Smooth muscle cell (in vitro differentiated cells): ENCODE results near the gene ZNF674. TPM values are rescaled to one million over a fixed set of nuclear protein-coding genes. Genes with fewer than 3 reads are reported as not detected.

Source experiments
- DNase-seq: peaks from one replicate; lab custom pipeline; 2025; ENCODE audit not compliant: unreplicated experiment; lab: John Stamatoyannopoulos, UW
- H2AFZ ChIP-seq: fragments of 200-600 bp; sonication (generic); 2 replicates; pipeline ENCODE4 v1.6.0; 2016; ENCODE audit warnings: antibody characterized with exemption, low read depth, mild to moderate bottlenecking
- H3F3A ChIP-seq: fragments of 200-600 bp; sonication (generic); 2 replicates; pipeline ENCODE4 v1.6.0; 2017; ENCODE audit warnings: antibody characterized with exemption, low read depth
- H3K27ac ChIP-seq: fragments of 200-600 bp; sonication (generic); 2 replicates; pipeline ENCODE4 v1.5.1; 2016; ENCODE audit warnings: low read depth, mild to moderate bottlenecking
- H3K27me3 ChIP-seq: fragments of 200-600 bp; sonication (generic); 2 replicates; pipeline ENCODE4 v1.6.1; 2016; ENCODE audit warnings: low read depth, mild to moderate bottlenecking
- H3K36me3 ChIP-seq: fragments of 200-600 bp; sonication (generic); 2 replicates; pipeline ENCODE4 v1.5.1; 2016; ENCODE audit warnings: low read depth
- H3K4me1 ChIP-seq: fragments of 200-600 bp; sonication (generic); 2 replicates; pipeline ENCODE4 v1.5.1; 2016; ENCODE audit warnings: low read depth
- H3K4me2 ChIP-seq: fragments of 200-600 bp; sonication (generic); 2 replicates; pipeline ENCODE4 v1.6.0; 2016; ENCODE audit warnings: mild to moderate bottlenecking
- H3K4me3 ChIP-seq: fragments of 200-600 bp; sonication (generic); 2 replicates; pipeline ENCODE4 v1.5.1; 2016; ENCODE audit warnings: mild to moderate bottlenecking
- H3K79me2 ChIP-seq: fragments of 200-600 bp; sonication (generic); 2 replicates; pipeline ENCODE4 v1.6.0; 2016; ENCODE audit warnings: low read depth, mild to moderate bottlenecking
- H3K9ac ChIP-seq: fragments of 200-600 bp; sonication (generic); 2 replicates; pipeline ENCODE4 v1.6.0; 2016; ENCODE audit warnings: low read depth
- H3K9me3 ChIP-seq: fragments of 200-600 bp; sonication (generic); replicated peaks from 2 replicates; pipeline ENCODE4 v1.5.1; 2016; ENCODE audit warnings: low read depth
- H4K20me1 ChIP-seq: fragments of 200-600 bp; sonication (generic); 2 replicates; pipeline ENCODE4 v1.6.0; 2016; ENCODE audit warnings: low read depth
- CTCF ChIP-seq: fragments of 200-600 bp; sonication (generic); IDR thresholded peaks from 2 replicates; pipeline ENCODE4 v1.5.1; 2017; ENCODE audit warnings: borderline replicate concordance, mild to moderate bottlenecking, antibody characterized with exemption; ENCODE audit not compliant: insufficient read depth, poor library complexity, severe bottlenecking
- WGBS: methylation state at CpG from one replicate; pipeline ENCODE4 v1.1.7; 2016; ENCODE audit warnings: low lambda C conversion rate; 5-methylcytosine and 5-hydroxymethylcytosine counted together
- polyA plus RNA-seq: library from polyadenylated mRNA; unstranded; fragments of >200 nt; fragmentation: Nextera tagmentation; extraction: Ambion mirVana; gene quantifications from 2 replicates; pipeline ENCODE4 v1.2.1, GENCODE V29; 2016
- total RNA-seq: library from RNA; depleted of rRNA; stranded (reverse); fragments of >200 nt; gene quantifications from 2 replicates; pipeline ENCODE4 v1.2.3, GENCODE V29; 2014

ZNF674 gene
- total and polyA plus RNA-seq, 2 experiments from 2014 or later: 1.7 to 4.0 TPM

DNA sequence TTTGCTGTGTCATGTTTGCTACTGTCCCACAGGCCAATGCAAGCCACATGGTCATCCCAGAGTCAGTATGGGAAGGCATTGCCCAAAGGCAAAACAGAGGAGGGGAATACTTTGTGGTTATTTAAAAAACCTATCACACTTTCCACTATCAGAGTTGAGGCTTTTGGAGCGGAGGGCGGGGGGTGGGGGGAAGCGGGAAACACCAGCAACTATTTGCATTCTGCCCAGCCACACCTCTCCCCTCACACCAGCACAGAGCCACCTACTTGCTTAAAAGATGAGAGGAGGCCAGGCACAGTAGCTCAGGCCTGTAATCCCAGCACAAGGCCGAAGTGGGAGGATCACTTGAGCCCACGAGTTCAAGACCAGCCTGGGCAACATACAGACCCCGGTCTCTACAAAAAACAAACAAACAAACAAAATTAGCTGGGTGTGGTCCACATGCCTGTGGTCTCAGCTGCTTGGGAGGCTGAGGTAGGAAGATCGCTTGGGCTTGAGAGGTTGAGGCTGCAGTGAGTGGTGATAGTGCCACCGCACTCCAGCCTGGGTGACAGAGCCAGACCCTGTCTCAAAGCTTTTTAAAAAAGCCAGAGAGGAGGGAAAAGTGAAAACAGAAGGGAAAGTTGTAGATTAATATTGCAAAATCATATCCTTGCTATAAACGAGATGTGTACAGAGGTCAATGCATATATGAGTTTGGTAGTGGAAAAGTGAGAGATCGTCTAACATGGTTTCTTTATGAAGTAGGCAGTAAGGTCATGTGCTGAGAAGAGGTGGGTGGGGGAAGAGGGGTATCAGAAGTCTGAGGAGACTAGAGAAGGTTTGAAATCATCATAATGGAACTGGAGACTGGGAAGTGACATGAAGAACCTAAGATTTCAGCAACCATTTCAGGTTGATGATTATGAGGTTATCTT is 26.5 kb upstream of the ZNF674 start:
- H3K27me3 ChIP-seq: no peaks in the 10 kb centered on the region
- H4K20me1 ChIP-seq: peaks cover 6% of the 10 kb centered on the region
- no peak overlapping the region for H3K27ac ChIP-seq
- no peak overlapping the region for H3K4me3 ChIP-seq
- no peaks in the 10 kb centered on the region for H3K36me3 ChIP-seq
- no peak overlapping the region for H3K4me2 ChIP-seq
- no peaks in the 10 kb centered on the region for H3K4me1 ChIP-seq
- H2AFZ ChIP-seq: no peak overlapping the region
- H3K79me2 ChIP-seq: no peaks in the 10 kb centered on the region
- no peak overlapping the region for H3K9ac ChIP-seq
- no peak for DNase-seq
- TF ChIP-seq CTCF: no peak
- WGBS: 72% methylated on average over 10 of the region's 10 CpGs
- no peaks in the 10 kb centered on the region for H3K9me3 ChIP-seq
- no peaks in the 10 kb centered on the region for H3F3A ChIP-seq

DNA sequence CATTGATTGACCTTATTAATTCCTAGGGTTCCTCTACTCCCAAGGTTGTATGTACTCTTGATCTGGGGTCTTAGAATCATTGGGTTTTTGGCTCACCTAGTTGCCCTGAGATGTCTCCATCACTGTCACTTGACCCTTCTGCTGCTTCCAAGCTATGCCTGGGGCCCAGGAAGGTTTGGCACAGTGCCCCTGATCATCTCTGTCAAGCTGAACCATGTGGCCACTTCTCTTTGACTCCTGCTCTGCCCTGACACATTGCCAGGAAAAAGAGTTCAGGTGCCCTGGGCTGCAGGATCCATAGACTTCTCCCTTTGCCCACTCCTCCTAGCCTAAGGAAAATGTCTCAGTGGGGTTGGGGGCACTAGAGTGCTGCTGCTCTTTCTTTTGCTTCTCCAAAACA is 24.4 kb upstream of the ZNF674 start:
- no peaks in the 10 kb centered on the region for H3K36me3 ChIP-seq
- H3K9ac ChIP-seq: no peak overlapping the region
- H3F3A ChIP-seq: no peaks in the 10 kb centered on the region
- H3K4me1 ChIP-seq: no peaks in the 10 kb centered on the region
- DNase-seq: no peak
- no peak overlapping the region for H3K4me2 ChIP-seq
- no peak for TF ChIP-seq CTCF
- no peaks in the 10 kb centered on the region for H3K27me3 ChIP-seq
- H4K20me1 ChIP-seq: no peaks in the 10 kb centered on the region
- H3K4me3 ChIP-seq: no peak overlapping the region
- H2AFZ ChIP-seq: no peak overlapping the region
- H3K9me3 ChIP-seq: no peaks in the 10 kb centered on the region
- no peak overlapping the region for H3K27ac ChIP-seq
- H3K79me2 ChIP-seq: no peaks in the 10 kb centered on the region

DNA sequence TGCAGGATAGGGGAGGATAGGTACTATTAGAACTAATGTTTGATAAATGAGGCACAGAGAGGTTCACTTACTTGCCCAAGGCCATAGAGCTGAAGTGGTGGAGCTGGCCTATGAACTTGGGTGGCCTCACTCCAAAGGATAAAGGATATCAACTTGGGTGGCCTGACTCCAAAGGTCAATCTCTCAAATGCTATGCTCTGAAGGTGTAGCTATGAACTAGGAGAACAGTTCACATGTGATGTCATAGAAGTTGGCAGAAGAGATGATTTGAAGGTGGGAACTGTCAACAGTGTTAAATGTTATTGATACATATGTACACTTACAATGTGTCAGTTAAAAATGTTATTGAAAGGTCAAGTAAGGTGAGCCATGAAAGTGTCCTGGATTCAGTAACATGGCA is 22.2 kb upstream of the ZNF674 start:
- H3K4me3 ChIP-seq: no peak overlapping the region
- no peaks in the 10 kb centered on the region for H4K20me1 ChIP-seq
- H3K4me1 ChIP-seq: no peaks in the 10 kb centered on the region
- no peaks in the 10 kb centered on the region for H3K79me2 ChIP-seq
- H3K27ac ChIP-seq: no peak overlapping the region
- no peaks in the 10 kb centered on the region for H3K27me3 ChIP-seq
- no peaks in the 10 kb centered on the region for H3K9me3 ChIP-seq
- no peaks in the 10 kb centered on the region for H3K36me3 ChIP-seq
- no peak for DNase-seq
- no peak overlapping the region for H2AFZ ChIP-seq
- no peaks in the 10 kb centered on the region for H3F3A ChIP-seq
- no peak overlapping the region for H3K4me2 ChIP-seq
- H3K9ac ChIP-seq: no peak overlapping the region
- TF ChIP-seq CTCF: no peak
